ENCODE data around the gene BIRC6. TPM values are rescaled to one million over a fixed set of nuclear protein-coding genes. Genes with fewer than 3 reads are reported as not detected.
"Not testable (repeated sequence)": the region's sequence is repeated elsewhere in the genome, so short reads cannot be mapped to it uniquely, and the experiment has no call there.

Gene BIRC6
- total RNA-seq, 2 experiments from 2014 or later, result 59.7 to 60.9 TPM

GRCh38 chr2:32622570-32623310, 265.9 kb downstream of the BIRC6 start:
- H3K4me3 Mint-ChIP-seq, result no peak overlapping the region
- no peaks in the 10 kb centered on the region for H3K27me3 Mint-ChIP-seq
- peaks cover 7% of the 10 kb centered on the region for H3K4me1 Mint-ChIP-seq
- H3K9me3 Mint-ChIP-seq, result no peaks in the 10 kb centered on the region
- DNase-seq, result no peak
- H3K36me3 Mint-ChIP-seq, result peaks cover 11% of the 10 kb centered on the region
- H3K27ac Mint-ChIP-seq, result no peak overlapping the region

- Mint-ChIP-seq H3K36me3 (peaks cover 11% of the 10 kb centered on the region), H3K27me3 (no peaks in the 10 kb centered on the region), H3K4me3 (no peak overlapping the region)
These were observed 266.5 kb downstream of the BIRC6 start for GRCh38 chr2:32623311-32623706.

GRCh38 chr2:32624812-32625211, 268.0 kb downstream of the BIRC6 start:
- H3K27ac Mint-ChIP-seq, result no peak overlapping the region

More at GRCh38 chr2:32623311-32623706, 266.5 kb downstream of the BIRC6 start:
- Mint-ChIP-seq H3K27ac (no peak overlapping the region), H3K4me1 (peaks cover 7% of the 10 kb centered on the region), H3K9me3 (no peaks in the 10 kb centered on the region)
- DNase-seq, result no peak

DNA sequence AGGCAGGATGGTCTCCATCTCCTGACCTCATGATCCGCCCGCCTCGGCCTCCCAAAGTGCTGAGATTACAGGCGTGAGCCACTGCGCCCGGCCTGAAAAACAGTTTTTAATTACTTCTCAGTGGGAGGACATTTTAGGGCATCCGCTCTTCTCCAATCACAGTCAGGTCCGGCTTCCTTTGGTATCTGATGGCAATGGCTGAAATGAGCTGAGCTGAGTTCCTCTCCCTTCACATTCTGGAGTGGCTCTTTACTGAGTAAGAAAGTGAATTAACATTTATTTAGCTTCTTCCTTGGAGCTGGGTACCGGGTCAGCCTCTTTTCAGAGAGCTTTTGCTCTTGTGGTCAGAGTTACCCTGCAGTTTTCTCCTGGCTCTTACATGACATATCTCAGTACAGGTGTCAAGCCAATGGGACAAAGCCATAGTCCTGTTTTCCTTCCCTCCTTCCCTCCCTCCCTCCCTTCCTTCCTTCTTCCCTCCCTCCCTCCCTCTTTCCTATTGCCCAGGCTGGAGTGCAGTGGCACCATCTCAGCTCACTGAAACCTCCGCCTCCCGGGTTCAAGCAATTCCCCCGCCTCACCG, 269.9 kb downstream of the BIRC6 start:
- peak overlapping the region; percentile 93 for H3K4me3 Mint-ChIP-seq
- H3K4me1 Mint-ChIP-seq, result peaks cover 17% of the 10 kb centered on the region
- no peak for DNase-seq
- H3K36me3 Mint-ChIP-seq, result peaks cover 17% of the 10 kb centered on the region
- H3K27me3 Mint-ChIP-seq, result no peaks in the 10 kb centered on the region
- no peaks in the 10 kb centered on the region for H3K9me3 Mint-ChIP-seq
- H3K27ac Mint-ChIP-seq, result peak overlapping the region; percentile 96

More at GRCh38 chr2:32624812-32625211, 268.0 kb downstream of the BIRC6 start:
- Mint-ChIP-seq H3K36me3 (peaks cover 11% of the 10 kb centered on the region), H3K4me3 (no peak overlapping the region), H3K9me3 (no peaks in the 10 kb centered on the region), H3K27me3 (no peaks in the 10 kb centered on the region), H3K4me1 (peaks cover 13% of the 10 kb centered on the region)
- no peak for DNase-seq

- H3K4me1 Mint-ChIP-seq, result peaks cover 23% of the 10 kb centered on the region
- H3K9me3 Mint-ChIP-seq, result no peaks in the 10 kb centered on the region
- H3K27me3 Mint-ChIP-seq, result no peaks in the 10 kb centered on the region
- no peak for DNase-seq
- H3K36me3 Mint-ChIP-seq, result peaks cover 22% of the 10 kb centered on the region
- peak overlapping the region; percentile 93 for H3K4me3 Mint-ChIP-seq
- H3K27ac Mint-ChIP-seq, result peak overlapping the region; percentile 96
These were observed 270.6 kb downstream of the BIRC6 start for GRCh38 chr2:32627441-32627813.

- no peaks in the 10 kb centered on the region for H3K9me3 Mint-ChIP-seq
- H3K27me3 Mint-ChIP-seq, result no peaks in the 10 kb centered on the region
- peak; percentile 94 for DNase-seq
- H3K27ac Mint-ChIP-seq, result peak within 1 kb of the TSS; percentile 96
- H3K36me3 Mint-ChIP-seq, result peaks cover 24% of the 10 kb centered on the region
- H3K4me3 Mint-ChIP-seq, result peak within 1 kb of the TSS; percentile 93
- H3K4me1 Mint-ChIP-seq, result peaks cover 29% of the 10 kb centered on the region
These were observed 271.2 kb downstream of the BIRC6 start, which contains the start of gene TTC27 for GRCh38 chr2:32627814-32628579. TTC27 (plus strand) TSS chr2:32628050; CDS start chr2:32628293, 243 bp downstream.

DNA sequence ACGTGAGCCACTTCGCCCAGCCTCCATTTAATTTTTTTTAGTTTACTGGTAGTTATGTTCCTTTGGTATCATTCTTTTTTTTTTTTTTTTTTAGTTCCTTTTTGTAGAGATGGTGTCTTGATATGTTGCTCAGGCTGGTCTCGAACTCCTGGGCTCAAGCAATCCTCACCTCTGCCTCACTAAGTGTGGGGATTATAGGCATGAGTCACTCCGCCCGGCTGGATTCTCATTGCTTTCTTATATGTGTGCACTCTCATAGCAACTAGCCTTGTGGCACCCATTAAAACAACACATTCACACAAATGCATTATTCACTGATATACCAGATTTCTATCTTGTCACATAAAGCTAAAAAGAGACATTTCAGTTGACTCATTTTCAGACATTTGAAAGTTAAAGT, 275.3 kb downstream of the BIRC6 start:
- Mint-ChIP-seq H3K4me3 (no peak overlapping the region), H3K36me3 (peaks cover 19% of the 10 kb centered on the region), H3K27me3 (no peaks in the 10 kb centered on the region), H3K4me1 (peaks cover 28% of the 10 kb centered on the region), H3K9me3 (no peaks in the 10 kb centered on the region), H3K27ac (no peak overlapping the region)
- DNase-seq, result peak; percentile 20

DNA sequence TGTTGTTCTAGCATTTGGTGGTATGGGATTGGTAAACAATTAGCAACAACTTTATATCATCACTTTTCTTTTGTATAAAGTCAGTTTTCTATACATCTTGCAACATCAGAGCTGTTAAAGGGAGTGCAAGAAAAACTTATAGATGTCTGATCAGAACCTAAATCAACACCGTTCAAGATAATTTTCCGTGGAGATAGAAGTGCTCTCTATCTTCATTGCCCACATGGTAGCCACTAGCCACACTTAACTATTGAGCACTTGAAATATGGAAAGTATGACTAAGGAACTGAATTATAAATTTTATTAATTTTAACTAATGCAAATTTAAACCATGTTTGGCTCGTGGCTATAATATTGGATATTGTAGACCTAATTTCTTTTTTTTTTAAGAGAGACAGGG, 276.2 kb downstream of the BIRC6 start:
- Mint-ChIP-seq H3K4me1 (peaks cover 21% of the 10 kb centered on the region), H3K27me3 (no peaks in the 10 kb centered on the region), H3K9me3 (no peaks in the 10 kb centered on the region), H3K27ac (no peak overlapping the region), H3K4me3 (no peak overlapping the region), H3K36me3 (peaks cover 17% of the 10 kb centered on the region)
- DNase-seq, result no peak

DNA sequence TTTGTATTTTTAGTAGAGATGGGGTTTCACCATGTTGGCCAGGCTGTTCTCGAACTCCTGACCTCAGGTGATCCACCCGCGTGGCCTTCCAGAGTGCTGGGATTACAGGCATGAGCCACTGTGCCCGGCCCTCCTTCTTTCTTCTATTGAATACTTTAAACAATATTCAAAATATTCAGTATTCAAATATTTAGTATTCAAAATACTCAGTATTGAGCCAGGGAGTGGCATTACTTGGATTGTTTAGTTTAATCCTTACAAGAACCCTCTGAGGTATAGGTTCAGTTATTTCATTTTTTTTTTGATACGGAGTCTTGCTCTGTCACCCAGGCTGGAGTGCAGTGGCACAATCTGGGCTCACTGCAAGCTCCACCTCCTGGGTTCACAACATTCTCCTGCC, 281.7 kb downstream of the BIRC6 start:
- not testable (repeated sequence) for H3K4me3 Mint-ChIP-seq, H3K27me3 Mint-ChIP-seq, H3K27ac Mint-ChIP-seq, H3K4me1 Mint-ChIP-seq, DNase-seq, H3K9me3 Mint-ChIP-seq, H3K36me3 Mint-ChIP-seq

DNA sequence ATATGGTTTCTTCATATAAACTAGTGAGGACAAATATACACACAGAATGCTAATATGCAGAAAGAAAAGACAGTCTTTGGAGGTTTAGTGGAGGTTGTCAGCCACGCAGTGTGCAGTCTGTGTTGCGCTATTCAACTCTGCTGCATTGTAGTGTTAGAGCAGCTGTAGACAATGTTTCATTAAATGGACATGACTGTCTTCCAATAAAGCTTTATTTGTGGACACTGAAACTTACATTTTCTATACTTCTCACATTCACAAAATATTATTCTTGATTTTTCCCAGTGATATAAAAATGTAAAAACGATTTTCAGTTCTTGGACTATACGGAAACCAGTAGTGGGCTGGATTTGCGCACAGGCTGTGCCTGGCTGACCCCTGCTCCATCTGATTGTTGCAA, 284.4 kb downstream of the BIRC6 start:
- Mint-ChIP-seq H3K27me3 (no peaks in the 10 kb centered on the region), H3K27ac (no peak overlapping the region), H3K9me3 (no peaks in the 10 kb centered on the region), H3K4me3 (no peak overlapping the region), H3K4me1 (peaks cover 4% of the 10 kb centered on the region), H3K36me3 (peaks cover 13% of the 10 kb centered on the region)
- no peak for DNase-seq

DNA sequence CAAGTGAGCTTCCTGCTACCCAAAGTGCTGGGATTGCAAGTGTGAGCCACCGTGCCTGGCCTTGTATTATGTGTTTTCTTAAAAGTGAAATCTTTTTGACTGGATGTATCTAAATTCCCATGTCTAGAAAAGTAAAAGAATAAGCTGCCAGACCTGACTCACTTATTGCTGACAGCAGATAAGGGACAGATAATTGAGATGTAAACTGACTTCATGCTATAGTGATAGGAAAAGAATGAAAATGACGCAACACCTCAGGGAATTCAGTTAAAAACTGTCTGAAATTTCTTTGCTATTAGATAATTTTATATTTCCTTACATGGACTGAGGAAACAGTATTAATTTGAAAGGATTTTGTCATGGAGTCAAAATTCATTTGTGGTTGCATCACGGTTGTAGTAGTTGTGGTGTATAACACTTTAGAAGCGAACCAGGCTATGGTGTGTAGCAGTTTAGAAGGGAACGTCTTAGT, 290.4 kb downstream of the BIRC6 start:
- H3K4me3 Mint-ChIP-seq, result no peak overlapping the region
- no peaks in the 10 kb centered on the region for H3K27me3 Mint-ChIP-seq
- no peak overlapping the region for H3K27ac Mint-ChIP-seq
- H3K9me3 Mint-ChIP-seq, result no peaks in the 10 kb centered on the region
- H3K4me1 Mint-ChIP-seq, result peaks cover 3% of the 10 kb centered on the region
- DNase-seq, result no peak
- peaks cover 21% of the 10 kb centered on the region for H3K36me3 Mint-ChIP-seq

DNA sequence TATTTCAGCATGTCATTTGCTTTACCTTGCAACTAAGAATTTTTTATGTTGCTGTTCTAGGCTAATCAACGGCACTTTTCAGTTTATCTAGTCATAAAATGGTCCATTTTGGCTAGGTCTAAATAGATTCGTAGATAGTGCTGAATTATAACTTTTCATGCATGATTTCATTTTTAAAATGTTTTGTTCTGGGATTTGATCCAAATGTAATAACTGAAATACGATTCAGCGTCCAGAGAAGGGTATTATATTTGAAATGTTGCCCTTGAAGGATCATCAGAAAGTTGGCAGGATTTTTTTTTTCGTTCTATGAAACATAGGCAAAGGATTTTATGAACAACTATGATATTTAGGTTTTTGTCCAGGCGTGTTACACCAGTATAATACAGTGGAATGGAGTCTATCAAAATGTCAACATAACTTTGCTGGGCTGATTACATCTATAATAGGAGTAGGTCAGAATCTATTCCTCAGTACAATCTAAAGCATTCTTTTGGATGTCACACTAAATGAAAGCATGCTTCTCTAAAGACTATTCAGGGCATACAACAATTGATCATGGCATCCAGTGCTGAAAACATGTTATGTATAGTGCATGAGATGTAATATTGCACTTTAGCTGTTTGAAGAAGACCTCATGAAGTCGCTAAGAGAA, 295.9 kb downstream of the BIRC6 start:
- H3K9me3 Mint-ChIP-seq, result no peaks in the 10 kb centered on the region
- DNase-seq, result no peak
- peaks cover 6% of the 10 kb centered on the region for H3K4me1 Mint-ChIP-seq
- peaks cover 20% of the 10 kb centered on the region for H3K36me3 Mint-ChIP-seq
- H3K27me3 Mint-ChIP-seq, result no peaks in the 10 kb centered on the region
- no peak overlapping the region for H3K4me3 Mint-ChIP-seq
- no peak overlapping the region for H3K27ac Mint-ChIP-seq

- Mint-ChIP-seq H3K36me3 (peaks cover 42% of the 10 kb centered on the region), H3K4me1 (peaks cover 6% of the 10 kb centered on the region), H3K27ac (no peak overlapping the region), H3K9me3 (no peaks in the 10 kb centered on the region), H3K27me3 (no peaks in the 10 kb centered on the region), H3K4me3 (no peak overlapping the region)
- DNase-seq, result no peak
These were observed 299.2 kb downstream of the BIRC6 start for GRCh38 chr2:32656069-32656468.

DNA sequence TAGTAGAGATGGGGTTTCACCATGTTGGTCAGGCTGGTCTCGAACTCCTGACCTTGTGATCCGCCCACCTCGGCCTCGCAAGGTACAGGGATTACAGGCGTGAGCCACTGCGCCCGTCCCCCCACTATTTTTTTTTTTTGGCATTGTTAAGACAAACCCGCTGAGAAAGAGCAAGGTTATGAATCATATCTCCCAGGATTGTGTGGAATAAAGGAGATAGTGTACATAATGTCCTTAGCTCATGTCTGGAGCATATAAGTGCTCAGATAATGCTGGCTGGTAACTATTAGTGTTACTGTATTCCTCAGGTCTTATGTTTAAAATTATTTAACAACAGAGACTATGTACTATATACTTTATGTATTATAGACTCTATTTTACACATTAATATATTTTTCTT, 307.0 kb downstream of the BIRC6 start:
- Mint-ChIP-seq H3K27ac (no peak overlapping the region), H3K4me3 (no peak overlapping the region), H3K27me3 (no peaks in the 10 kb centered on the region), H3K36me3 (peaks cover 39% of the 10 kb centered on the region), H3K9me3 (no peaks in the 10 kb centered on the region), H3K4me1 (peaks cover 9% of the 10 kb centered on the region)
- no peak for DNase-seq

- Mint-ChIP-seq H3K27ac (no peak overlapping the region), H3K9me3 (no peaks in the 10 kb centered on the region), H3K4me1 (peaks cover 4% of the 10 kb centered on the region), H3K27me3 (no peaks in the 10 kb centered on the region), H3K4me3 (no peak overlapping the region), H3K36me3 (peaks cover 21% of the 10 kb centered on the region)
- no peak for DNase-seq
These were observed 309.9 kb downstream of the BIRC6 start for GRCh38 chr2:32666704-32667103.

Data from activated naive CD8-positive, alpha-beta T cell treated with anti-CD3 and anti-CD28 coated beads for 36 hours (primary cell).